Measurements from ENCODE around the gene CLTA.

- TF ChIP-seq, protein P1, sequence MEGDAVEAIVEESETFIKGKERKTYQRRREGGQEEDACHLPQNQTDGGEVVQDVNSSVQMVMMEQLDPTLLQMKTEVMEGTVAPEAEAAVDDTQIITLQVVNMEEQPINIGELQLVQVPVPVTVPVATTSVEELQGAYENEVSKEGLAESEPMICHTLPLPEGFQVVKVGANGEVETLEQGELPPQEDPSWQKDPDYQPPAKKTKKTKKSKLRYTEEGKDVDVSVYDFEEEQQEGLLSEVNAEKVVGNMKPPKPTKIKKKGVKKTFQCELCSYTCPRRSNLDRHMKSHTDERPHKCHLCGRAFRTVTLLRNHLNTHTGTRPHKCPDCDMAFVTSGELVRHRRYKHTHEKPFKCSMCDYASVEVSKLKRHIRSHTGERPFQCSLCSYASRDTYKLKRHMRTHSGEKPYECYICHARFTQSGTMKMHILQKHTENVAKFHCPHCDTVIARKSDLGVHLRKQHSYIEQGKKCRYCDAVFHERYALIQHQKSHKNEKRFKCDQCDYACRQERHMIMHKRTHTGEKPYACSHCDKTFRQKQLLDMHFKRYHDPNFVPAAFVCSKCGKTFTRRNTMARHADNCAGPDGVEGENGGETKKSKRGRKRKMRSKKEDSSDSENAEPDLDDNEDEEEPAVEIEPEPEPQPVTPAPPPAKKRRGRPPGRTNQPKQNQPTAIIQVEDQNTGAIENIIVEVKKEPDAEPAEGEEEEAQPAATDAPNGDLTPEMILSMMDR (IDR thresholded peaks at IDR 0.05), result no peak
- TF ChIP-seq POLR2A (IDR thresholded peaks at IDR 0.05), result no peak
Measured at GRCh38 chr9:36169708-36170107, 21.0 kb upstream of the CLTA start.

All from breast epithelium (tissue), 3 donors.